Mesendoderm (in vitro differentiated cells): ENCODE data around the gene TMEM220.

Experiments used
- DNase-seq: peaks from one replicate; pipeline ENCODE4 v3.0.0; 2013
- H2AK5ac ChIP-seq: 2 replicates; pipeline ENCODE4 v1.6.1; 2013; ENCODE audit warnings: low read length, inconsistent platforms
- H2BK120ac ChIP-seq: 2 replicates; pipeline ENCODE4 v1.6.1; 2013; ENCODE audit warnings: low read depth, mild to moderate bottlenecking, low read length, moderate library complexity, mixed read lengths
- H2BK15ac ChIP-seq: replicated peaks from 2 replicates; pipeline ENCODE4 v1.6.1; 2013; ENCODE audit warnings: low read depth, mild to moderate bottlenecking, moderate library complexity
- H2BK5ac ChIP-seq: 2 replicates; pipeline ENCODE4 v1.6.1; 2013; ENCODE audit warnings: low read length, inconsistent platforms
- H3K18ac ChIP-seq: 2 replicates; pipeline ENCODE4 v1.6.1; 2013; ENCODE audit warnings: mild to moderate bottlenecking, low read length, mixed read lengths
- H3K23ac ChIP-seq: one replicate; pipeline ENCODE4 v1.6.1; 2013; ENCODE audit warnings: low read length
- H3K27ac ChIP-seq: 2 replicates; pipeline ENCODE4 v1.5.1; 2013; ENCODE audit warnings: low read depth, mild to moderate bottlenecking, inconsistent platforms, low read length, moderate library complexity
- H3K27me3 ChIP-seq: 2 replicates; pipeline ENCODE4 v1.6.1; 2013; ENCODE audit warnings: low read length, control low read depth, mild to moderate bottlenecking, inconsistent platforms; ENCODE audit not compliant: insufficient read depth, poor library complexity
- H3K36me3 ChIP-seq: 2 replicates; pipeline ENCODE4 v1.6.1; 2013; ENCODE audit warnings: low read length, inconsistent platforms; ENCODE audit not compliant: control insufficient read depth, insufficient read depth
- H3K4ac ChIP-seq: one replicate; pipeline ENCODE4 v1.6.1; 2013; ENCODE audit warnings: low read depth, mild to moderate bottlenecking, low read length, moderate library complexity
- H3K4me1 ChIP-seq: 2 replicates; pipeline ENCODE4 v1.6.1; 2013; ENCODE audit warnings: low read depth, low read length, inconsistent platforms; ENCODE audit not compliant: control insufficient read depth
- H3K4me2 ChIP-seq: 2 replicates; pipeline ENCODE4 v1.6.1; 2013; ENCODE audit warnings: low read length
- H3K4me3 ChIP-seq: 2 replicates; pipeline ENCODE4 v1.5.1; 2013; ENCODE audit warnings: mild to moderate bottlenecking, low read length
- H3K56ac ChIP-seq: one replicate; pipeline ENCODE4 v1.6.1; 2013; ENCODE audit warnings: low read length
- H3K79me1 ChIP-seq: 2 replicates; pipeline ENCODE4 v1.6.1; 2013; ENCODE audit warnings: low read length, inconsistent platforms
- H3K79me2 ChIP-seq: 2 replicates; pipeline ENCODE4 v1.6.1; 2013; ENCODE audit warnings: mild to moderate bottlenecking, low read length; ENCODE audit not compliant: control insufficient read depth, insufficient read depth
- H3K9ac ChIP-seq: 2 replicates; pipeline ENCODE4 v1.6.1; 2013; ENCODE audit warnings: low read length, inconsistent platforms
- H4K5ac ChIP-seq: one replicate; pipeline ENCODE4 v1.6.1; 2013; ENCODE audit warnings: low read length
- H4K8ac ChIP-seq: one replicate; pipeline ENCODE4 v1.6.1; 2013; ENCODE audit warnings: low read depth, mild to moderate bottlenecking, control low read depth, low read length, moderate library complexity
- WGBS: extraction: QIAGEN DNeasy Blood & Tissue Kit; methylation state at CpG from one replicate; pipeline ENCODE4 v1.1.7; 2013; ENCODE audit warnings: low lambda C conversion rate, missing lambda C conversion rate; ENCODE audit not compliant: insufficient coverage; ENCODE audit errors: extremely low coverage; 5-methylcytosine and 5-hydroxymethylcytosine counted together

TMEM220 gene

DNA sequence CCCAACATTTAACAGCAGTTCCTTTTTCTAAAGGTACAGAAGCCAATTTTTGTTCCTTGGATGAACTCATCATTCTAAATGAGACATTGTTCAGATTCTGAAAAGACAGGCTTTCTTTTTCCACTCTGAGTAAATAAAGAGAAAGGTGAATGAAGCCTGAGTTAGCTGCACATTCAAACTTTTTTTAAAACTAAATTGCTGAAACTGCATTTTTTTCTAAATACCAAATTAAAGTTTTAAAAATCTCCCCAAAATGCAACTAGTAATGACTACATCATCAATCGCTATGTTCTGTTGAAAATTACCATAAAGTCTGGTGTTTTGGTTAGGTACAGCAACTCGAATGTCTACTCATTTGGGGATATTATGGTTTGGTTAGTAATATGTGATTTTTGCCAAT lies 42.3 kb downstream of the TMEM220 start:
- DNase-seq: no peak
- Histone ChIP-seq H3K36me3 (peaks cover 13% of the 10 kb centered on the region), H4K5ac (no peak overlapping the region), H3K79me1 (peaks cover 5% of the 10 kb centered on the region), H3K79me2 (peaks cover 15% of the 10 kb centered on the region), H3K27me3 (no peaks in the 10 kb centered on the region), H2BK15ac (no peak overlapping the region), H3K4me1 (no peaks in the 10 kb centered on the region), H3K9ac (no peak overlapping the region), H3K4me2 (no peak overlapping the region), H3K4me3 (no peak overlapping the region), H3K27ac (no peak overlapping the region), H4K8ac (no peak overlapping the region), H2BK5ac (no peak overlapping the region), H2AK5ac (no peak overlapping the region), H3K4ac (no peak overlapping the region), H3K56ac (no peak overlapping the region), H3K18ac (no peak overlapping the region), H2BK120ac (no peak overlapping the region), H3K23ac (no peak overlapping the region)
- WGBS: no CpG with 5 or more reads among the region's 2 CpGs

DNA sequence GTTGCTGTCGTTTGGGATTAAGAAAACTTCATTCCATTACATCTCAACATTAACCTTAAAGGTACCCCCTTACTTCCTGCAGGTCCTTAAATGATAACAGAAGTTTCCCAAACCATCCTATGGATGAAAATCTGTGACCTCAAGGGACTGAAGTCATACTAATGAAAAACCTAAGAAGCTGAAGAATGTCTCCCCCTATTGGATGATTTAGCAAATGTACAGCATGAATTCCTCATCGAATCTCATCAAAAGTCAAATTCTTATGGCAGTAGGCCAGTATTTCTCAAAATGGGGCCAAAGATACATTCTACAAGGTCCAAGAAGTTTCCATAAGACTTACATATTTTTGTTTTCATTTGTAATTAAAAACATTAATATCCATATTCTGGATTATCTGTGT lies 46.0 kb downstream of the TMEM220 start:
- no peak overlapping the region for H3K23ac ChIP-seq
- no peak overlapping the region for H2BK120ac ChIP-seq
- H3K4me2 ChIP-seq: no peak overlapping the region
- H3K4me3 ChIP-seq: no peak overlapping the region
- H4K5ac ChIP-seq: no peak overlapping the region
- H3K79me1 ChIP-seq: no peaks in the 10 kb centered on the region
- H3K4ac ChIP-seq: no peak overlapping the region
- no peak overlapping the region for H3K18ac ChIP-seq
- DNase-seq: peak; percentile 47
- H3K27ac ChIP-seq: no peak overlapping the region
- H2BK15ac ChIP-seq: no peak overlapping the region
- no peak overlapping the region for H4K8ac ChIP-seq
- H3K79me2 ChIP-seq: no peaks in the 10 kb centered on the region
- no peak overlapping the region for H2BK5ac ChIP-seq
- WGBS: no CpG with 5 or more reads among the region's 2 CpGs
- H3K36me3 ChIP-seq: peaks cover 12% of the 10 kb centered on the region
- no peaks in the 10 kb centered on the region for H3K27me3 ChIP-seq
- H2AK5ac ChIP-seq: no peak overlapping the region
- no peak overlapping the region for H3K9ac ChIP-seq
- H3K56ac ChIP-seq: no peak overlapping the region
- H3K4me1 ChIP-seq: no peaks in the 10 kb centered on the region

DNA sequence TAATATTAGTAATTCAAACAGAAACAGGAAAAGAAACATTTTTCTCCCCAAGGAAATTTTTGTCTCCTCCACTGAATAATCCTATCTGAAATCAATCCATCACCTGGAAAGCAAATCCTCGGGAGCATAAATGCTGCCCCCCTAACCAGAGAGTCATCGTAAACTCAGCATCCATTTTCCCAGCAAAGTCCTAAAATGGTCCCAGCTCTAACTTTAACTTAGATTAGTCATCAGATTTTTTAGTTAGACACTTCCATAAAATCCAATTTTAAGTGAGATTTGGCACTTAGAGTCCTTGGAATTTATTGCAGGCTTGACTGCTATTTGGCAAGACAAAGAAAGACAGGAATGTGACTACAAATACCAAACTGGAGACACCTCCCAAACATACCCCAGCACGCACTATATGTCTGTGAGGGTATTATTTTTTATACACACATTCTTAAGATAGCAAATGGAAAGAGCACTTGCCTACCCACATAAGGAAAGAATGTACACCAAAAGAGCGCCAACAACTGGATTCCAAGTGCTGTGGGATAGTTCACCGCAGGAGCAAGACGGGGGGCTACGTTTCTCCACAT lies 47.9 kb downstream of the TMEM220 start:
- Histone ChIP-seq H3K4ac (no peak overlapping the region), H3K27me3 (no peaks in the 10 kb centered on the region), H3K27ac (no peak overlapping the region), H3K4me3 (no peak overlapping the region), H4K8ac (no peak overlapping the region), H2AK5ac (no peak overlapping the region), H2BK15ac (no peak overlapping the region), H2BK120ac (no peak overlapping the region), H3K56ac (no peak overlapping the region), H3K79me1 (no peaks in the 10 kb centered on the region), H3K9ac (no peak overlapping the region), H3K23ac (no peak overlapping the region), H3K18ac (no peak overlapping the region), H3K79me2 (no peaks in the 10 kb centered on the region), H3K4me2 (no peak overlapping the region), H3K36me3 (peaks cover 15% of the 10 kb centered on the region), H2BK5ac (no peak overlapping the region), H4K5ac (no peak overlapping the region), H3K4me1 (no peaks in the 10 kb centered on the region)
- whole genome bisulfite sequencing: no CpG with 5 or more reads among the region's 7 CpGs
- no peak for DNase-seq

DNA sequence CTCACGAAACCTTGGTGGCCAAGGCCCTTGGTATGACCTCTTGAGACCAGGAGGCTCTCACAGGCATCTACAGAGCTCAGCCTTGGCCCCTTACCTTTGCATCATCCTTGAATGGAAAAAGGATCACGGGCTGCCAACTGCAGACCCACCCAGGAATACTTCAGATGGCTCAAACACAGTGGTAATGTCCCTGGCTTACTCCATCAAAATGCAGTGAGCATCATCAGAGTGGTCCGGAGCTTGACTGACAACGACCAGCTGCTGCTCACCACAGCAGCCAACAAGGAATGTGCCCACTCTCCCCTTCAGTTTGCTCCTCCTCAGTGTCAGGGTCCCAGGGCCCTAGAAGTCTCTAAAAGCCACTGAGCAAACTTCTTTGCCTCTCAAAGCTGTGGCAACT lies 55.1 kb downstream of the TMEM220 start:
- Histone ChIP-seq H3K9ac (no peak overlapping the region), H3K23ac (no peak overlapping the region), H2AK5ac (no peak overlapping the region), H3K18ac (no peak overlapping the region), H3K27ac (no peak overlapping the region), H4K5ac (no peak overlapping the region), H3K4me1 (no peaks in the 10 kb centered on the region), H3K27me3 (no peaks in the 10 kb centered on the region), H3K4me2 (no peak overlapping the region), H3K4me3 (no peak overlapping the region), H3K79me2 (no peaks in the 10 kb centered on the region), H3K79me1 (no peaks in the 10 kb centered on the region), H3K36me3 (peaks cover 3% of the 10 kb centered on the region), H2BK15ac (no peak overlapping the region), H3K4ac (no peak overlapping the region), H2BK120ac (no peak overlapping the region), H4K8ac (no peak overlapping the region), H2BK5ac (no peak overlapping the region), H3K56ac (no peak overlapping the region)
- no CpG with 5 or more reads among the region's 4 CpGs for WGBS
- no peak for DNase-seq

DNA sequence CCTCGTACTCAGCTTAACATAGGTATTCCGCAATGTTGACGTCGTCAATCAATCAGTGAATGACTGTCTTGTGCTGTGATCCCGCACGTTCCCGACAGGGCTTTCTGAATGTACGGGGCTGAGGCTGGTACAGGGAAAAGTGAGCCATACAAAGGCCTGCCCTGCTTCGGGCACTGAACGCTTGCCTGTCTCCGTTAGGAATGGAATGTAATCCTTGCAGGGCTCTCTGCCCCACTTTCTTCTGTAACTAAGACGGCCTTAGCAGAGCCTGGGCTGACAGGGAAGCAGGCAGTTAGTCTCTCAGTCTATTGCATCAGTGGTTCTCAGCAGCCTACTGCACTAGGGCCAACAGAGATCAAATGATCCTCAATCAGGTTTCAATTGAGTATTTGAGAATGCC lies 56.5 kb downstream of the TMEM220 start:
- Histone ChIP-seq H3K4me3 (no peak overlapping the region), H2BK120ac (no peak overlapping the region), H3K9ac (no peak overlapping the region), H4K5ac (no peak overlapping the region), H3K4me2 (no peak overlapping the region), H3K4ac (no peak overlapping the region), H3K36me3 (peaks cover 3% of the 10 kb centered on the region), H2AK5ac (no peak overlapping the region), H3K79me2 (no peaks in the 10 kb centered on the region), H3K27ac (no peak overlapping the region), H3K79me1 (no peaks in the 10 kb centered on the region), H3K4me1 (no peaks in the 10 kb centered on the region), H3K18ac (no peak overlapping the region), H2BK15ac (no peak overlapping the region), H2BK5ac (no peak overlapping the region), H3K23ac (no peak overlapping the region), H3K56ac (no peak overlapping the region), H4K8ac (no peak overlapping the region), H3K27me3 (no peaks in the 10 kb centered on the region)
- WGBS: no CpG with 5 or more reads among the region's 12 CpGs
- DNase-seq: peak; percentile 22

DNA sequence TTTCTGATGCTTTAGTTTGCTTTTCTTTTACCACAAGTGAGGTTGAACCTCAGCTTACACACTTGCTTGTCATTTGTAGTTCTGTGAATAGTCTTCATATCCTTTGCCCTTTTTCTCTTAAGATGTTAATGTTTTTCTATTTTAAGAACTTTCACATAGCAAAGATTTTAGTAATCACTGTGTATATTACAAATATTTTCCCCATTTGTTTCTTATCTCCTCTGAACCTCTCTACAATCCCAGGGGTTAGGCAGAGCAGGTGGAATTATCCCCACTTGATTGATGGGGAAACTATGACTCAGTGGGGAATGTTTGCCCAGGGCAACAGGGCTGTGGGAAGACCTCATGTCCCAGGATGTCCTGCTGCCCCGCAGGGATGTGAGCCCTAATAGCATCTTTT lies 61.0 kb downstream of the TMEM220 start:
- DNase-seq: no peak
- Histone ChIP-seq H4K5ac (no peak overlapping the region), H3K4me2 (no peak overlapping the region), H3K9ac (no peak overlapping the region), H3K4me1 (no peaks in the 10 kb centered on the region), H3K79me1 (no peaks in the 10 kb centered on the region), H2BK120ac (no peak overlapping the region), H3K27me3 (no peaks in the 10 kb centered on the region), H2AK5ac (no peak overlapping the region), H4K8ac (no peak overlapping the region), H2BK15ac (no peak overlapping the region), H3K4ac (no peak overlapping the region), H3K56ac (no peak overlapping the region), H3K23ac (no peak overlapping the region), H2BK5ac (no peak overlapping the region), H3K36me3 (no peaks in the 10 kb centered on the region), H3K27ac (no peak overlapping the region), H3K79me2 (no peaks in the 10 kb centered on the region), H3K18ac (no peak overlapping the region), H3K4me3 (no peak overlapping the region)
- no CpG with 5 or more reads among the region's 1 CpG for WGBS
